ENCODE results near the gene DEFB112.

DNA sequence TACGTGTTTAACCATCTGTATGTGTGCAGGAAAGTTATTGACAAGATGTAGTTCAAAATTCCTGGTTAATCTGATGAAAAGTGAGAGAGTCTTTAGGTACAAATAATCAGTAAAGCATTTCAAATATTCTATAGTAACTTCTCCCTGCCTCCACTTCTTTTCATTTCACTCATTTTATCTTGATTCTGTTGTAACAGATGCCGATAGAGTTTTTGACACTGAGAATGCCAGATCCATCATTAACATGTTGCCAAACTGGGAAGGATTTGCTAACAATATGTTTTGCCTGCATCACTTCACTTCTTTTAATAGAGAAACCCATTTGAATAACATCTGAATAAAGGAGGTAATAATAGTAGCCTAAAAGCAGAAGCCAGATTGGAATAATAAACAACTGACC, 20.4 kb upstream of the DEFB112 start:
- TF ChIP-seq POLR2A (IDR thresholded peaks at IDR 0.05), result no peak
- TF ChIP-seq, protein P1, sequence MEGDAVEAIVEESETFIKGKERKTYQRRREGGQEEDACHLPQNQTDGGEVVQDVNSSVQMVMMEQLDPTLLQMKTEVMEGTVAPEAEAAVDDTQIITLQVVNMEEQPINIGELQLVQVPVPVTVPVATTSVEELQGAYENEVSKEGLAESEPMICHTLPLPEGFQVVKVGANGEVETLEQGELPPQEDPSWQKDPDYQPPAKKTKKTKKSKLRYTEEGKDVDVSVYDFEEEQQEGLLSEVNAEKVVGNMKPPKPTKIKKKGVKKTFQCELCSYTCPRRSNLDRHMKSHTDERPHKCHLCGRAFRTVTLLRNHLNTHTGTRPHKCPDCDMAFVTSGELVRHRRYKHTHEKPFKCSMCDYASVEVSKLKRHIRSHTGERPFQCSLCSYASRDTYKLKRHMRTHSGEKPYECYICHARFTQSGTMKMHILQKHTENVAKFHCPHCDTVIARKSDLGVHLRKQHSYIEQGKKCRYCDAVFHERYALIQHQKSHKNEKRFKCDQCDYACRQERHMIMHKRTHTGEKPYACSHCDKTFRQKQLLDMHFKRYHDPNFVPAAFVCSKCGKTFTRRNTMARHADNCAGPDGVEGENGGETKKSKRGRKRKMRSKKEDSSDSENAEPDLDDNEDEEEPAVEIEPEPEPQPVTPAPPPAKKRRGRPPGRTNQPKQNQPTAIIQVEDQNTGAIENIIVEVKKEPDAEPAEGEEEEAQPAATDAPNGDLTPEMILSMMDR (IDR thresholded peaks at IDR 0.05 in 4 of 5, conservative IDR thresholded peaks at IDR 0.05 in 1 of 5), result no peak

Measured in gastrocnemius medialis (tissue), 4 donors.